RWPE2 (cell line): Measurements from ENCODE around the gene PAQR8.

Source experiments
- ATAC-seq: fragments of 200-7000 bp; cut with Tn5 transposase; 3 replicates; pipeline ENCODE4 v1.9.1; 2021; ENCODE audit warnings: low read depth
- DNase-seq: peaks from one replicate; pipeline ENCODE4 v3.0.0-alpha.2; 2020; ENCODE audit warnings: low spot score
- H3K27ac ChIP-seq: fragments of 450-650 bp; 2 replicates; pipeline ENCODE4 v1.5.1; 2017; ENCODE audit warnings: mild to moderate bottlenecking; ENCODE audit not compliant: poor library complexity, severe bottlenecking
- H3K27me3 ChIP-seq: fragments of 250-450 bp; sonication (Bioruptor Pico); 2 replicates; pipeline ENCODE4 v1.5.1; 2021; ENCODE audit warnings: mild to moderate bottlenecking, moderate library complexity; ENCODE audit not compliant: insufficient read depth, poor library complexity, severe bottlenecking
- H3K36me3 ChIP-seq: fragments of 250-450 bp; sonication (Bioruptor Pico); 2 replicates; pipeline ENCODE4 v1.5.1; 2020; ENCODE audit warnings: low read depth, mild to moderate bottlenecking, moderate library complexity
- H3K4me1 ChIP-seq: fragments of 250-450 bp; sonication (Bioruptor Pico); 2 replicates; pipeline ENCODE4 v1.5.1; 2021; ENCODE audit warnings: mild to moderate bottlenecking, moderate library complexity; ENCODE audit not compliant: insufficient read depth, poor library complexity, severe bottlenecking
- H3K4me3 ChIP-seq: fragments of 250-450 bp; sonication (Bioruptor Pico); 2 replicates; pipeline ENCODE4 v1.5.1; 2021; ENCODE audit warnings: mild to moderate bottlenecking, moderate library complexity; ENCODE audit not compliant: severe bottlenecking
- H3K9me3 ChIP-seq: fragments of 250-450 bp; sonication (Bioruptor Pico); 2 replicates; pipeline ENCODE4 v1.5.1; 2021; ENCODE audit warnings: mild to moderate bottlenecking, moderate library complexity; ENCODE audit not compliant: severe bottlenecking
- CTCF ChIP-seq: fragments of 450-650 bp; IDR thresholded peaks from one replicate; pipeline ENCODE4 v1.5.1; 2017; ENCODE audit warnings: mild to moderate bottlenecking, moderate library complexity; ENCODE audit not compliant: poor library complexity, severe bottlenecking

Gene PAQR8

GRCh38 chr6:52346503-52346902 lies 15.4 kb upstream of the PAQR8 start:
- Histone ChIP-seq H3K27ac (no peak overlapping the region), H3K9me3 (no peaks in the 10 kb centered on the region), H3K4me3 (no peak overlapping the region), H3K36me3 (no peaks in the 10 kb centered on the region), H3K4me1 (no peaks in the 10 kb centered on the region), H3K27me3 (no peaks in the 10 kb centered on the region)
- peak; percentile 61 for ATAC-seq
- no peak for TF ChIP-seq CTCF
- no peak for DNase-seq

- H3K36me3 ChIP-seq: no peaks in the 10 kb centered on the region
- H3K9me3 ChIP-seq: no peaks in the 10 kb centered on the region
- no peak for ATAC-seq
- TF ChIP-seq CTCF: no peak
- no peak overlapping the region for H3K4me3 ChIP-seq
- no peak overlapping the region for H3K27ac ChIP-seq
- H3K4me1 ChIP-seq: peaks cover 8% of the 10 kb centered on the region
- no peak for DNase-seq
- H3K27me3 ChIP-seq: no peaks in the 10 kb centered on the region
These were observed 14.1 kb upstream of the PAQR8 start for GRCh38 chr6:52347818-52348217.

GRCh38 chr6:52351879-52352238 lies 10.1 kb upstream of the PAQR8 start:
- ATAC-seq: no peak
- peak overlapping the region; percentile 85 for H3K27ac ChIP-seq

GRCh38 chr6:52352239-52353018 lies 9.5 kb upstream of the PAQR8 start:
- Histone ChIP-seq H3K27me3 (no peaks in the 10 kb centered on the region), H3K36me3 (no peaks in the 10 kb centered on the region), H3K9me3 (no peaks in the 10 kb centered on the region), H3K4me1 (peaks cover 15% of the 10 kb centered on the region), H3K27ac (peak overlapping the region; percentile 85), H3K4me3 (no peak overlapping the region)
- peak; percentile 71 for DNase-seq
- TF ChIP-seq CTCF: no peak
- ATAC-seq: peak; percentile 96

More at GRCh38 chr6:52351879-52352238, 10.1 kb upstream of the PAQR8 start:
- Histone ChIP-seq H3K9me3 (no peaks in the 10 kb centered on the region), H3K4me1 (peaks cover 15% of the 10 kb centered on the region), H3K27me3 (no peaks in the 10 kb centered on the region), H3K4me3 (no peak overlapping the region), H3K36me3 (no peaks in the 10 kb centered on the region)
- no peak for DNase-seq
- no peak for TF ChIP-seq CTCF

- H3K27me3 ChIP-seq: no peaks in the 10 kb centered on the region
- ATAC-seq: no peak
- H3K4me3 ChIP-seq: no peak overlapping the region
- no peak for DNase-seq
- no peaks in the 10 kb centered on the region for H3K9me3 ChIP-seq
- no peaks in the 10 kb centered on the region for H3K36me3 ChIP-seq
- no peak overlapping the region for H3K27ac ChIP-seq
- TF ChIP-seq CTCF: no peak
- peaks cover 15% of the 10 kb centered on the region for H3K4me1 ChIP-seq
These were observed 5.9 kb upstream of the PAQR8 start for GRCh38 chr6:52356017-52356416.
